NCI-H128 (cell line): ENCODE results near the gene ZNF554.
"Not testable (repeated sequence)": the region's sequence is repeated elsewhere in the genome, so short reads cannot be mapped to it uniquely, and the experiment has no call there.

Source experiments
- DNase-seq: peaks from one replicate; lab custom pipeline; 2025; ENCODE audit not compliant: unreplicated experiment; lab: John Stamatoyannopoulos, UW

ZNF554 gene

DNA sequence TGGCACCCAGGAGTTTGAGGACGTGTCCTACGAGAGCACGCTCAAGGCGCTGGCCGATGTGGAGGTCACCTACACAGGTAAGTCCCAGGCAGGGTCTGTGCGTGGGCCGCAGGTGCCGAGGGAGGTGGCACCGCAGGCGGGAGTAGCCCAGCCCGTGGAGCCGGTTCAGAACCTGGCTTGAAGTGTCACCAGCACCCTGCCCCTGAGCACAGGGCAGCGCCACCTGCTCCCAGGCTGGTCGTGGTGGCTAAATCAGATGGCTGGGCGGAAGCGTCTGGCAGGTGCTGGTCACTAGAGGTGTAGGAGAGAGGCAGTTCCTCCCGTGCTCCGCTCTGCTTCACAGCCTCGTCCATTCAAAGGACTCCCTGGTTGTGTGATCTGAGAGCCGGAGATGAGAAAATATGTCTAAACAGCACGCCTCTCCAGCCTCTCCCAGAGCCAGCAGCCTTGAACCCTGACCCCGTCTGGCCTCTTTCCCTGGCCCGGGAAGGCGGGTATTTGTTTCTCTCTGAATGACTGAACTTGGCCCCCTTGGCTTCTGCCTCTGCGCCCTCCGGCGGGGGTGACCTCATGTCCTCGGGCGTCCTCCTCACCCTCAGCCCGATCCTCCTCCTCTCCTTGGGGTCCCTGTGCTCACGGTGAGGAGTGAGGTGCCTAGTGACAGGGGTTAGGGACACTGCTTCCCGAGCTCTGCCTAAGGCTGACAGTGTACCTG, 29.0 kb upstream of the ZNF554 start:
- no peak for DNase-seq

DNA sequence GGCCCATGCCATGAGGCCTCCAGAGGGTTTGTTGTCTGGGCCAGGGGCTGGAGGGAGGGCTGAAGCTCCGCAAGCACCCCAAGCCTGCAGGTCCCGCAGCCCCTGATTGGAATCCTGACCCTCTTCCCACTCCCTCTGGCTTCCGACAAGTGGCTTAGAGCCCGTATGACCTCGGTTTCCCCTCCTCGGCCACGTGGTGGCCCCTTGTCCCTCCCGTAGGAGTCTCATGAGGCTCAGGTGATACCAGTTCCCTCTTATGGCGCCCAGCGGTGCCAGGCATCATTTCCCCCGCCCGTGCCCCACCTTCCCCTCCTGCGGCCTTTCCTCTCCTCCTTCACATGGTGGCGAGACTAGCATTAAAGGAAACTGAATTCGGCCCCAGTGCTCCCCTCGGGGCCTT, 28.2 kb upstream of the ZNF554 start:
- no peak for DNase-seq

DNA sequence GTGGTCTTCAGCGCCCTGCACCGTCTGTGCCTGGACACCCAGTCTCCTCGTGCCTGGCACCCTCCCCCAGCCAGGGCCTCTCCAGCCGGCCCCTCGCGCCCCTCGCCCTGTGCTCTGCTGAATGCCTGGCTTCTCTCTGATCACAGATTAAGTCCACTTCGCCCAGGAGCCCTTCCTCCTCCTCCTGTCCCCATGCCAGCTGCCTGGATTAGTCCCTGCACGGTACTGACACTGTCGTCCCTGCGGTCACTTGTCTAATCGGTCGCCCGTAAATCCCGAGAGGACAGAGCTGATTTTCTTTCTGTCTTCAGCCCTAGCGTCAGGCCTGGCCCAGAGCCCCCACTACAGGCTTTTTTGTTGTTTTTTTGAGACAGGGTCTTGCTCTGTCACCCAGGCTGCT, 27.8 kb upstream of the ZNF554 start:
- DNase-seq: no peak

DNA sequence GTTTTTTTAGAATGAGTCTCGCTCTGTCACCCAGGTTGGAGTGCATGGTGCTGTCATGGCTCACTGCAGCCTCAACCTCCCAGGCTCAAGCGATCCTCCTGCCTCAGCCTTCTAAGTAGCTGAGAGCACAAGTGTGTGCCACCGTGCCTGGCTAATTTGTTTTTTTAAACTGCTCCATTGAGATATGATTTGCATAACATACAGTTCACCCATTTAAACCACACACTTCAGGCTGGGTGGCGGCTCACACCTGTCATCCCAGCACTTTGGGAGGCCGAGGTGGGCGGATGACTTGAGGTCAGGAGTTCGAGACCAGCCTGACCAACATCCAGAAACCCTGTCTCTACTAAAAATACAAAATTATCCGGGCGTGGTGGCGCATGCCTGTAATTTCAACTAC, 27.0 kb upstream of the ZNF554 start:
- not testable (repeated sequence) for DNase-seq

DNA sequence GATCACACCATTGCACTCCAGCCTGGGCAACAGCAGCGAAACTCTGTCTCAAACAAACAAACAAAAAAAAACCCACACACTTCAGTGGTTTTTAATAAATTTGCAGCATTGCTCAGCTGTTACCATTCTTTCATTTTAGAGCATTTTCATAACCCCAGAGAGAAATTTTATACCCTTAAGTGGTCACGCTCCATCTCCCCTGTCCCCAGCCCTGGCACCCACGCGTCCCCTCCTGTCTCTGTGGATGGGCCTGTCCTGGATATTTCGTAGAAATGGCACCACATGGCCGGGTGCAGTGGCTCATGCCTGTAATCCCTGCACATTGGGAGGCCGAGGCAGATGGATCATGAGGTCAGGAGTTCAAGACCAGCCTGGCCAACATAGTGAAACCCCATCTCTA, 26.5 kb upstream of the ZNF554 start:
- DNase-seq: no peak

DNA sequence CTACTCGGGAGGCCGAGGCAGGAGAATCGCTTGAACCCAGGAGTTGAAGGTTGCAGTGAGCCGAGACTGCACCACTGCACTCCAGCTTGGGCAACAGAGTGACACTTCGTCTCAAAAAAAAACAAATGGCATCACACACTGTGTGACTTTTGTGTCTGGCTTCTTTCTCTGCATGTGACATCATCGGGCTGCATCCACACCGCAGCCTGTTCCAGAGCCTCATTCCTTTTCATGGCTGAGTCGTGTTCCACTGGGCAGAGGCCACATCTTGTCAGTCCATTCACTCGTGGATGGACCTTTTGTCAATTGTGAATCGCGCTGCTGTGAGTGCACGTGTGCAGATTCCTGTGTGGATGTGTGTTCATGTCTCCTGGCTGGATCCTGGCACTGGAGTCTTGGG, 26.1 kb upstream of the ZNF554 start:
- no peak for DNase-seq

DNA sequence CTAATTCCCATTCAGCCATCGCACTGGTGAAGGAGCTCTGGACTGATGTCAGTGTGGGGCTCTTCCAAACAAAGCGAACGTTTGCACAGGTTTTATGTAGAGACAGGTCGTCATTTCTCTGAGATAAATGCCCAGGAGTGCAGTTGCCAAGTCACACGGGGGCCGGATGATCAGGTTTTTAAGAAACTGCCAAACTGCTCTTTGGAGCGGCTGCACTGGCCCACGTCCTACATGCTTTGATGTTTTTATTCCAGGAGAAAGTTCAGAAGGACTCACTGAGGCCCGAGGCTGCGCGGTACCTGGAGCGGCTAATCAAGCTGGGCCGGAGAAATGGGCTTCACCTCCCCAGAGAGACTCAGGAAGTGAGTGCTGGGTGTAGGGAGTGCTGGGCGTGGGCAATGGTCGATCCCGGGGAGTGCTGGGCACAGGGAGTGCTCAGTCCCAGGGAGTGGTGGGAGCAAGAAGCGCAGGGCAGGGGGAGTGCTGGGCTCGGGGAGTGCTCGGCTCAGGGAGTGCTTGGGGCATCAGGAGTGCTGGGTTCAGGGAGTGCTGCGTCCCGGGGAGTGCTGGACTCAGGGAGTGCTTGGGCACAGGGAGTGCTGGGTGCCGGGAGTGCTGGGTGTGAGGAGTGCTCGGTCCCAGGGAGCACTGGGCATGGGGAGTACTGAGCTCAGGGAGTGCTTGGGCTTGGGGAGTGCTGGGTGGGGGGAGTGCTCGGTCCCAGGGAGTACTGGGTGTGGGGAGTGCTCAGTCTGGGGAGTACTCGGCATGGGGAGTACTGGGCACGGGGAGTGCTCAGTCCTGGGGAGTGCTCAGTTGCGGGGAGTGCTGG, 23.6 kb upstream of the ZNF554 start:
- no peak for DNase-seq

DNA sequence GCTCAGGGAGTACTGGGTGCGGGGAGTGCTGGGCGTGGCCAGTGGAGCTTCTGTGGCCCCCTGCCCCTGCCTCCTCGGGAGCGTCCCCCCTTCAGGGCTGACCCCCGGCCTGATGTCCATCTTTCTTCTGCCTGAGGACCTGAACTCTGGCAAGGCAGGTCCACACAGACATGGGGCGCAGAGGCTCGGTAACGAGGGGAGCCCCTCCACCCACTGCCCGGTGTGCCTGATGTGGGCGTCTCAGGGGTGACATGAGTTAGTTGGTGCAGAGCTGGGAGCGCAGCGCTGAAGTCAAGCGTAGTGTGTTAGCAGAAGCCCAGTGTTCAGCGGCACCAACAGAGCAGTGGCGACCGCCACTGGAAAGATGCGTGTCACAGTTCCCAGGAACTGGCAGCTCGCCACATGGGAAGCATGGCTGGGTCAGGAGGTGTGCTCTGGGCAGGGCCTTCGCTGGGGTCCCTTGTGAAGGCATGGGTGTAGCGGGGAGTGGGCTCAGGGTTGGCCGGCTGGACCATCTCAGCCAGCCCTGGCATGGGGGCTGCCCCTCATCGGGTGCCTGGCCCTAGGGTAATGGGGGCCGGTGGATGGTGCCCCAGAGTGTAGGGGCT, 22.9 kb upstream of the ZNF554 start:
- DNase-seq: no peak

DNA sequence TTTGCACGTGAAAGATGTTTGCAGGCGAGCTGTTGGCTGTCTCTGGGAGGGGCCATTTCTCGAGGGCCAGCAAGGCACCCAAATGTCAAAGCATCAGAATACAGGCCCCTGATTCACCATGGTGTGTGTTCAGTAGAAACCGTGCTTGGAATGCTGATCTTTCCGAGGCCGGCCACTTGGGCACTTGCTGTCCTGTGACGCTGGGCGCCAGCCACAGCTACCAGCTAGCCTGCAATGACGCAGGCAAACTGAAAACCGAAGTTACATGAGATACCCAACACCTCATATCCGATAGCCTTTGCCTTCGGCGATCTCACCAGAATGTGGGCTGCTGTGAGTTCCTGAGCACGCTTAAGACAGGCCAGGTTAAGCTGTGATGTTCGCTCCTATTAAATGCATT, 22.4 kb upstream of the ZNF554 start:
- DNase-seq: no peak

DNA sequence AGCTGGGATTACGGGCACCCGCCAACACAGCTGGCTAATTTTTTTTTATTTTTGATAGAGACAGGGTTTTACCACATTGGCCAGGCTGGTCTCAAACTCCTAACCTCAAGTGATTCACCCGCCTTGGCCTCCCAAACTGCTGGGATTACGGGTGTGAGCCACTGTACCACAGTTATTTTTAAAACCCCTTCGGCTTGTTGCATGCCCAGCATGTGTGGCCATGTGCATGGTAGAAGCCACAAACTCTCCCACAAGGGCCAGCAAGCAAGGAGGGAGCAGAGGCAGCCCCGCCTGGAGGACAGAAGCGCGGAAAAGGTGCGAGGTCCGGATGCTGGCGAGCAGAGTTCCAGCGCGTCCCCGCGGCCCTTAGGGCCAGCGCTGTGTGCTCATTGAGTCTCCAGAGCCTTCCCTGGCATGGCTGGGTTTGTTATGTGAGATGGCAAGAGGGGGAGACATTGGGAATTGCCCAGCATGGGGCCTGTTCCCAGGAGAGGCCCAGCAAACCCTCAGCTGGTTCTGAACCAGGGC, 21.4 kb upstream of the ZNF554 start:
- DNase-seq: no peak

DNA sequence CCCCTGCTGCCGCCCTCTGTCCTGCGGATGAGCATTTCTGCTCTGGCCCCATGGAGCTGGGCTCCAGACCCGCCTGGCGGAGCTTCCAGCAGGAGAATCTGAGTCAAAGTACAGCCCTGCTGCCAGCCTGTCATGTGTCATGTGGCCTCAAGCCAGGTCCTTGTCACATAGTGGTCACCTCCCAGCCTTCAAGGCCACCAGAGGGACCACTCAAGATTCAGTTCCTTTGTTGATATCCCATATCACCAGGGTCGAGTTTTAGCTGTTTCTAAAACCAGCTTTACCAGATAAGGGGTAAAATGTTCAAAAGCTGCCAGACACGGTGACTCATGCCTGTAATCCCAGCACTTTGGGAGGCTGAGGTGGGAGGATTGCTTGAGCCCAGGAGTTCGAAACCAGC, 20.9 kb upstream of the ZNF554 start:
- DNase-seq: no peak

DNA sequence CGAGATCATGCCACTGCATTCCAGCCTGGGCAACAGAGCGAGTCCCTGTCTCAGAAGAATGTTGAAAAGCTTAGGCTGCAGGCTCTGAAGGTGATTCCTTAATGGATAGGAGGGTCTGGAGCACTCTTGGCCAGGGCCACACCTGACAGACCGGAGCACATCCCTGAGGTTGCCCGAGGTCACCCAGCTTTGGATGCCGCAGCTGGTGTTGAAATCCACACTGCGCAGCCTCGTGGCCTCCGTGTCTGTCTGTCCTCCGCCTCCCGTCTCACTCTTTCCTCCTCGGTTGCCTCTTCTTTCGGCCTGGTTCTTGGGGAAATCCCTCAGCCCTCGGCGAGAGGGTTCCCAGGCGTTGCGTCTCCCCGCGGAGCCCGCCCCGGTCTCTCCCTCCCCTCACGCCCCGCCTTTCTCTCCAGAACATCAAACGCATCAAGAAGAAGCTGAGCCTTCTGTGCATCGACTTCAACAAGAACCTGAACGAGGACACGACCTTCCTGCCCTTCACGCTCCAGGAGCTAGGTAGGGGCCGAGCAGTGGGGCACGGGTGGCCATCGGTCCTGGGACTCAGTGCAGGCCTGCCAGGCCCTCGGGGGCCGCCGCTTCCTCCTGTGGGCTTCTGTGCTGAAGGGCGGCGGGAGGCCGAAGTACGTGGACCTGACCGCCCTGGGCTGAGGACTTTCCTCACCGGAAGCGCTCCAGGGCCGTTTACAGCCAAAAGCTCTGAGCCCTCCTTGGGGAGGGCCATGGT, 20.2 kb upstream of the ZNF554 start:
- no peak for DNase-seq

DNA sequence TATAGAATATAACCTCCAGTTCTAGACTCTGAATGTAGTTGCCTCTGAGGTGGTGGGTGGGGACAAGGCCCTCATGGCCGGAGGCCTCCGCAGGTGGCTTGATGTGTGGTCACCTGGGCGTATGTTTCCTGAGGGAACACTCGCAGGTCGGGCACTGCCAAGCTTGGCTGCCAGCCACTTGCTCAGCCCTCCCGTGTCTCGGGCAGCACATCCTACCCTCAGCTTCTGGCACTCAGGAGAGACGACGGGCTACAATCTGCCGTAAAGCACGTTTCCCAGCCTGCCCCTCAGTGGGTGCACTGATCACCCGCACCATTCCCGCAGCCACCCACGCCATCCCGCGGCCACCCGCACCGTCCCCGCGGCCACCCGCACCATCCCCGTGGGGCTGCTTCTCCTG, 19.2 kb upstream of the ZNF554 start:
- DNase-seq: no peak

DNA sequence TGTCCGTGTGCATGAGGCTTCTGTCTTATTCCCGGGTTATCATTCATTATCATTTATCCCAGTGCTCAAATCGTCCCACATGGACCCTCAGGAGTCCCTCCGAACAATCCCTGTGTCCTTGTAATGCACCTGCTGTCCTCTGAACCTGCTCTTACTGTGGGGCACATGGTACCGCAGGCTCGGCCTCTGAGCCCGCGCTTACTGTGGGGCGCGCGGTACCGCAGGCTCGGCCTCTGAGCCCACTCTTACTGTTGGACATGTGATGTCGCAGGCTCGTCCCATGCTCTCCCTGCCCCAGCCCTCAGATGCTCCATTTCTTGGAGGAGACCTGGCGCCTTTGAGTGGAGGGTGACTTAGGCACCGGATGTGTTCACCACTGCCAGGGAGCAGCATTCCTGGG, 16.8 kb upstream of the ZNF554 start:
- DNase-seq: no peak

DNA sequence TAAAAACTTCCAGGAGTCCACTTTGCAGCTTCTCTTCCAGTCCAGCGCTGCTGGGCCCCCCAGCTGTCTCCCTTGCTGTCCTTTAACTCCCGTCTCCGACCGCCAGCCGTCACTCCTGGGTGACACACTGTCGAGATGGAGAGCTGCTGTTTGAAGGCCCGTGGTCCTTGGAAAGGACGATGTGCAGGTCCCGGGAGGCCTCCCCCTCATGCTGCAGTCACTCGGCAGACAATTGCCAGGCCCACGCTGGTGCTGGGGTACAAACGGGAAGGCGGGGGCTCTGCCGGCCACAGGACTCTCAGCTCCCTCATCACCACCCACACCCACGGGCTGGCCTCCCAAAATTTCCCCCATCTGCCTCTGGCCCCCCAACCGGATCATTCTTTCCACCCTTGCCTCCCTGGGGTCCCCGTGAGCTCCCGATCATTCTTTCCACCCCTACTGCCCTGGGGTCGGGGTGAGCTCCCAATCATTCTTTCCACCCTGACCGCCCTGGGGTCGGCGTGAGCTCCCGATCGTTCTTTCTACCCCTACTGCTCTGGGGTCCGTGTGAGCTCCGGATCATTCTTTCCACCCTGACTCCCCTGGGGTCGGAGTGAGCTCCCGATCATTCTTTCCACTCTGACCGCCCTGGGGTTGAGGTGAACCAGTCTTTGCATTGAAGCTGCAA, 16.0 kb upstream of the ZNF554 start:
- no peak for DNase-seq

DNA sequence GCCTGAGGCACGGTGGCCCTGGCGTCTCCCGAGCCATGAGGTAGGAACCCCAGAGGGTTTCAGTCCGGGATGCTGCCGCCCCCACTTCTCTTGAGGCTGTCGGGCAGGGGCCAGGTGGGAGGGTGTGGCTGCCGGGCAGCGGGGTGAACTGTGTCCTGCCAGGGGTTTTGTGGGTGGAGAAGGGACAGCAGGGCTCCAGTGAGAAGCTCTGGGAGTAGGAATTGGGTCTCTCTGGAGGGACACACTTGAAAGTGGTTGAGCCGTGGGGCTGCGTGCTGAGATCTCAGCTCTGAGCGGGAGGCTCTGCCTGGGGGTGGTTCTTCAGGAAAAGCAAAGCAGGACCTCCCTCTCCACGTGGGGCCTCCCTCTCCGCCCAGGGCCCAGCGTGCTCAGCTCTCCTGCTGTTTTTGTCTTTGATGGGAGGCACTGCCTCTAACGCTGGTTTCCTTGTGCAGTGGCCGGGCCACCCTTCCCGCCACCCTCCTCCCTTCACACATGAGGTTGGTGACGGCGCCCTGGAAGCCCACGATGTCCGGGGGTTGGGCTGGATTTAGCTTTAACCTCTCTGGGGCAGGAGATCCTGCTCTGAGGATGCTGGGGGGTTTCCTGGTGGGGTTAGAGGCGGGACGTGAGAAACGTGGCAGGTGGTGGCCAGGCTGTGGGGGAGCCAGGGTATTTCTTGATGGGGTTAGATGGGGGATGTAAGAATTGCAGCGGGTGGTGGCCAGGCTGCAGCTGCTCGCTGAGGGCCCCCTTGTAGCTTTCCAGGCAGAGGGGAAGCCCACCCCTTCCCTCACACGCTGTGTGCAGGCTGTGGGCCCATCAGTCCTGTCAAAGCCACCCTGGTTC, 15.3 kb upstream of the ZNF554 start:
- DNase-seq: no peak

DNA sequence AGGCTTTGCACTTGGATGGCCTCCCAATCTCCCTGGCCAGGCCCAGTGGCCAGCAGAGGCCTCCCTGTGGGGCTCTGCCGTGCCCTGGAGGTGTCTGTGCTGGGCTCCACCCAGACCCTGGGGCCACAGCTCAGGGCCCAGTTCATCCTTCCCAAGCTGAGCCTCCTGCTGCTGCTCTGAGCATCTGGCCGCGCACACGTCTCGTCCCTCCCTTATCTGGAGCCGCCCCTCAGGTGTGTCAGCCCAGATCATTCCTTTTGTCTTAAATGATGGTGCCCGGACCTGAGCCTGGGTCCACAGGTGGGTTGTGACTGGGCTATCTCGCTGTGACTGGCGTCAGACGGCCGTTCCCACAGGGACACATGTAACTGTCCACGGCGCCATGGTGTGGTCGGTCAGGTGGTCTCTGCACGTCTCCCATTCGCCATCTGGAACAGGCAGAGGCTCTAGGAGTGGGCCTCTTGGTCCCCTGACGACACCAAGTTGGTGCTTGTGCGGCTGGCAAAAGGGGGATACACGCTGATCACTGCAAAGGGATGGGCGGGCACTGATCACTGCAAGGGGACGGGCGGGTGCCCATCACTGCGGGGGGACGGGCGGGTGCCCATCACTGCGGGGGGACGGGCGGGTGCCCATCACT, 14.3 kb upstream of the ZNF554 start:
- no peak for DNase-seq

DNA sequence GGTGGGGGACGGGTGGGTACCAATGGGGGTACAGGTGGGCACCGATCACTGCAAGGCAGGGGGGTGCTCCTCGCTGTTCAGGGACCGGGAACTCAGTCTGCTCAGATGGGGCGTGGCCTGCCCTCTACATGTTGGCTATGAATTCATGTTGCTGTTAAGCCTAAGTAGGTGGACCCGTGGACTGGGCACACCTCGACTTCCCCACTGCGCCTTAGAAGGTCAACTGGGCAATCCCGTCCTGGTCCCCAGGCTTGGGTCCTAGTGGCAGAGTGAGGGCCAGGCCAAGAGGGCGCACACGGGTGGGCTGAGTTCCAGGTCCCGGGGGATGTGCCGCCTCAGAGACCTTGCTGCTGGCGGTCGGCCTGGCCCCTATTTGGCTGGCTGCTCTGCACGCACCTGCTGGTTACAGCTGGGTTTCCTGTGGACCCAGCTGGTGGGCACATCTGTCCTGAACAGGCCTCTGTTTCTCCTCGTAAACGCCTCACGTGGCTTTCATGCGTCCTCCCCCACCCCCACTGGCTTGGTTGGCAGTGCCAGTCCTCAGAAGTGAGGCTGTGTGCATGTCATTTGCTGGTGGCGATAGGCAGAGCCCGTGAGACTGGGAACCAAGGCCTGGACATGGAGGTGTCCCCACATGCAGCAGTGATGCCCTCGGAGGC, 13.5 kb upstream of the ZNF554 start:
- no peak for DNase-seq
